H9 (cell line): ENCODE data around the gene HMBS. TPM values are rescaled to one million over a fixed set of nuclear protein-coding genes. Genes with fewer than 3 reads are reported as not detected.
A peak's percentile ranks its signal among the peaks of the same experiment; 100 is the strongest.
"Not testable (repeated sequence)": the region's sequence is repeated elsewhere in the genome, so short reads cannot be mapped to it uniquely, and the experiment has no call there.

Source experiments
- DNase-seq: peaks from one replicate; pipeline ENCODE4 v3.0.0-alpha.2; 2017
- H2AFZ ChIP-seq: one replicate; pipeline ENCODE4 v1.6.1; 2013; ENCODE audit warnings: mild to moderate bottlenecking, low read length, control low read depth, moderate library complexity
- H2AK5ac ChIP-seq: 2 replicates; pipeline ENCODE4 v1.6.1; 2013; ENCODE audit warnings: low read length, control low read depth, mixed read lengths; ENCODE audit not compliant: insufficient read length
- H2BK120ac ChIP-seq: one replicate; pipeline ENCODE4 v1.6.1; 2013; ENCODE audit warnings: low read depth, mild to moderate bottlenecking, low read length, control low read depth, inconsistent platforms; ENCODE audit not compliant: poor library complexity, severe bottlenecking
- H2BK12ac ChIP-seq: 2 replicates; pipeline ENCODE4 v1.6.1; 2013; ENCODE audit warnings: low read length, control low read depth, mixed read lengths, low read depth; ENCODE audit not compliant: insufficient read length
- H2BK15ac ChIP-seq: 2 replicates; pipeline ENCODE4 v1.6.1; 2013; ENCODE audit warnings: low read depth, low read length, control low read depth
- H2BK20ac ChIP-seq: one replicate; pipeline ENCODE4 v1.6.1; 2013; ENCODE audit warnings: low read depth, mild to moderate bottlenecking, low read length, control low read depth, inconsistent platforms; ENCODE audit not compliant: poor library complexity, severe bottlenecking
- H2BK5ac ChIP-seq: 2 replicates; pipeline ENCODE4 v1.6.1; 2013; ENCODE audit warnings: low read length, control low read depth, mixed read lengths; ENCODE audit not compliant: insufficient read length
- H3K14ac ChIP-seq: 2 replicates; pipeline ENCODE4 v1.6.1; 2013; ENCODE audit warnings: low read length, control low read depth; ENCODE audit not compliant: insufficient read depth
- H3K18ac ChIP-seq: 2 replicates; pipeline ENCODE4 v1.6.1; 2013; ENCODE audit warnings: low read depth, mild to moderate bottlenecking, mixed read lengths, low read length, control low read depth; ENCODE audit not compliant: insufficient read length
- H3K23ac ChIP-seq: 2 replicates; pipeline ENCODE4 v1.6.1; 2013; ENCODE audit warnings: low read length, control low read depth, mixed read lengths, low read depth; ENCODE audit not compliant: insufficient read length
- H3K23me2 ChIP-seq: 2 replicates; pipeline ENCODE4 v1.6.1; 2013; ENCODE audit warnings: low read depth, mild to moderate bottlenecking, mixed read lengths, low read length, control low read depth; ENCODE audit not compliant: insufficient read length, poor library complexity, severe bottlenecking
- H3K27ac ChIP-seq: 2 replicates; pipeline ENCODE4 v1.5.1; 2013; ENCODE audit warnings: low read length, control low read depth, mixed read lengths, low read depth; ENCODE audit not compliant: insufficient read length
- H3K27me3 ChIP-seq: 2 replicates; pipeline ENCODE4 v1.6.1; 2013; ENCODE audit warnings: low read length, control low read depth, inconsistent platforms; ENCODE audit not compliant: insufficient read depth
- H3K4ac ChIP-seq: 2 replicates; pipeline ENCODE4 v1.6.1; 2013; ENCODE audit warnings: low read depth, mild to moderate bottlenecking, control low read depth, inconsistent platforms, low read length, moderate library complexity
- H3K4me1 ChIP-seq: 2 replicates; pipeline ENCODE4 v1.6.1; 2013; ENCODE audit warnings: low read length, control low read depth, inconsistent platforms; ENCODE audit not compliant: insufficient read depth
- H3K4me2 ChIP-seq: 2 replicates; pipeline ENCODE4 v1.6.1; 2013; ENCODE audit warnings: low read length, control low read depth, mixed read lengths; ENCODE audit not compliant: insufficient read length, insufficient read depth
- H3K56ac ChIP-seq: 2 replicates; pipeline ENCODE4 v1.6.1; 2013; ENCODE audit warnings: low read depth, mild to moderate bottlenecking, mixed read lengths, low read length, control low read depth; ENCODE audit not compliant: insufficient read length
- H3K79me1 ChIP-seq: 2 replicates; pipeline ENCODE4 v1.6.1; 2013; ENCODE audit warnings: low read depth, mild to moderate bottlenecking, moderate library complexity, low read length, control low read depth, inconsistent platforms; ENCODE audit not compliant: insufficient read depth, poor library complexity, severe bottlenecking
- H3K79me2 ChIP-seq: 2 replicates; pipeline ENCODE4 v1.6.1; 2013; ENCODE audit warnings: low read length, control low read depth, inconsistent platforms; ENCODE audit not compliant: insufficient read depth
- H3K9ac ChIP-seq: 2 replicates; pipeline ENCODE4 v1.6.1; 2013; ENCODE audit warnings: low read length, control low read depth, mixed read lengths; ENCODE audit not compliant: insufficient read length; ENCODE audit errors: extremely low read depth
- H3K9me3 ChIP-seq: one replicate; pipeline ENCODE4 v1.6.1; 2013; ENCODE audit warnings: low read depth, low read length, inconsistent platforms; ENCODE audit not compliant: control insufficient read depth
- H3T11ph ChIP-seq: one replicate; pipeline ENCODE4 v1.6.1; 2013; ENCODE audit warnings: mild to moderate bottlenecking, low read length, control low read depth, inconsistent platforms
- H4K20me1 ChIP-seq: one replicate; pipeline ENCODE4 v1.6.1; 2013; ENCODE audit not compliant: control insufficient read depth, insufficient read length, insufficient read depth
- H4K5ac ChIP-seq: 2 replicates; pipeline ENCODE4 v1.6.1; 2013; ENCODE audit warnings: low read depth, mild to moderate bottlenecking, mixed read lengths, low read length, control low read depth; ENCODE audit not compliant: insufficient read length
- H4K8ac ChIP-seq: replicated peaks from 2 replicates; pipeline ENCODE4 v1.6.1; 2013; ENCODE audit warnings: low read length, control low read depth, mixed read lengths, low read depth; ENCODE audit not compliant: insufficient read length
- H4K91ac ChIP-seq: 2 replicates; pipeline ENCODE4 v1.6.1; 2013; ENCODE audit warnings: low read depth, mild to moderate bottlenecking, moderate library complexity, mixed read lengths, low read length, control low read depth; ENCODE audit not compliant: insufficient read length
- H3K27ac Mint-ChIP-seq, 3 experiments: 2 replicates in 2 of 3; 3 replicates in 1 of 3; pipeline ENCODE4 v1.8.0; 2020 to 2021; ENCODE audit warnings: mixed read lengths in 3 of 3, mild to moderate bottlenecking in 1 of 3, moderate library complexity in 1 of 3
- H3K27me3 Mint-ChIP-seq: 2 replicates; pipeline ENCODE4 v1.8.0; 2021; ENCODE audit warnings: low read depth, mild to moderate bottlenecking, moderate library complexity, mixed read lengths
- H3K36me3 Mint-ChIP-seq, 3 experiments: 2 replicates in 2 of 3; 3 replicates in 1 of 3; pipeline ENCODE4 v1.8.0; 2020 to 2021; ENCODE audit warnings: low read depth in 3 of 3, mixed read lengths in 3 of 3; ENCODE audit not compliant: insufficient read depth in 1 of 3
- H3K4me1 Mint-ChIP-seq, 2 experiments: 2 replicates each; pipeline ENCODE4 v1.8.0; 2020; ENCODE audit warnings: mixed read lengths in 2 of 2
- H3K4me3 Mint-ChIP-seq, 2 experiments: 2 replicates in 1 of 2; 3 replicates in 1 of 2; pipeline ENCODE4 v1.8.0; 2020 to 2021; ENCODE audit warnings: mild to moderate bottlenecking in 2 of 2, mixed read lengths in 2 of 2, moderate library complexity in 1 of 2
- H3K9me3 Mint-ChIP-seq, 2 experiments: 2 replicates in 1 of 2; 3 replicates in 1 of 2; pipeline ENCODE4 v1.8.0; 2020; ENCODE audit warnings: mild to moderate bottlenecking in 2 of 2, mixed read lengths in 2 of 2, moderate library complexity in 1 of 2
- WGBS: extraction: QIAGEN DNeasy Blood & Tissue Kit; methylation state at CpG from one replicate; pipeline ENCODE4 v1.1.7; 2013; ENCODE audit warnings: missing lambda C conversion rate, low lambda C conversion rate, mixed read lengths; ENCODE audit not compliant: insufficient read length; ENCODE audit errors: extremely low coverage; 5-methylcytosine and 5-hydroxymethylcytosine counted together
- total RNA-seq: library from RNA; stranded (reverse); gene quantifications from 2 replicates; pipeline ENCODE4 v1.2.1, GENCODE V29; 2021
- TF ChIP-seq, protein P1 (sequence below): fragments of 200-600 bp; sonication (generic); conservative IDR thresholded peaks from 3 replicates; pipeline ENCODE4 v1.8.0; 2021; ENCODE audit warnings: antibody characterized with exemption, mild to moderate bottlenecking

The HMBS gene
- total RNA-seq, 1 experiment from 2014 or later: 57.7 TPM

DNA sequence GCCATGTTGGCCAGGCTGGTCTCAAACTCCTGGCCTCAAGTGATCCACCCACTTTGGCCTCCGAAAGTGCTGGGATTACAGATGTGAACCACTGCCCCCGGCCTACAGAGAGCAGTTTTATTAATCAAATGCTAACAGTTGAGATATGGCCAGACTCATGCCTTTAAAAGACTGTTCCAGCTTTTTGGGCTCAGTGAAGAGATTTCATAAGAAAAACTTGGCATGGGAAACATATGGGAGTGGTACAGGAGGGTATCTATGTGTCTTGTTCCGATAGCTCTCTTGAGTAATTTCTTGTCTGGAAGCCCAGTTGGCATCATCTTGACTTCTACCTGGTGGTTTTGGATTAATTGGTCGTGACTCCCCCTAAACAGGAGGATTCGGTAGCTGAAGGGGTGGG is 45.8 kb upstream of the HMBS start:
- H3K9ac ChIP-seq: no peak overlapping the region
- H2BK15ac ChIP-seq: no peak overlapping the region
- no peak overlapping the region for H4K5ac ChIP-seq
- H3K4ac ChIP-seq: no peak overlapping the region
- Mint-ChIP-seq H3K36me3 (no peaks in the 10 kb centered on the region), H3K27ac (peak overlapping the region in 1 of 3 experiments; percentile 50; a peak in 3 of 7 replicates), H3K4me1 (peaks cover 13 to 14% of the 10 kb centered on the region in 2 experiments), H3K4me3 (no peak overlapping the region), H3K27me3 (no peaks in the 10 kb centered on the region), H3K9me3 (no peaks in the 10 kb centered on the region)
- no peaks in the 10 kb centered on the region for H4K20me1 ChIP-seq
- TF ChIP-seq, protein P1, sequence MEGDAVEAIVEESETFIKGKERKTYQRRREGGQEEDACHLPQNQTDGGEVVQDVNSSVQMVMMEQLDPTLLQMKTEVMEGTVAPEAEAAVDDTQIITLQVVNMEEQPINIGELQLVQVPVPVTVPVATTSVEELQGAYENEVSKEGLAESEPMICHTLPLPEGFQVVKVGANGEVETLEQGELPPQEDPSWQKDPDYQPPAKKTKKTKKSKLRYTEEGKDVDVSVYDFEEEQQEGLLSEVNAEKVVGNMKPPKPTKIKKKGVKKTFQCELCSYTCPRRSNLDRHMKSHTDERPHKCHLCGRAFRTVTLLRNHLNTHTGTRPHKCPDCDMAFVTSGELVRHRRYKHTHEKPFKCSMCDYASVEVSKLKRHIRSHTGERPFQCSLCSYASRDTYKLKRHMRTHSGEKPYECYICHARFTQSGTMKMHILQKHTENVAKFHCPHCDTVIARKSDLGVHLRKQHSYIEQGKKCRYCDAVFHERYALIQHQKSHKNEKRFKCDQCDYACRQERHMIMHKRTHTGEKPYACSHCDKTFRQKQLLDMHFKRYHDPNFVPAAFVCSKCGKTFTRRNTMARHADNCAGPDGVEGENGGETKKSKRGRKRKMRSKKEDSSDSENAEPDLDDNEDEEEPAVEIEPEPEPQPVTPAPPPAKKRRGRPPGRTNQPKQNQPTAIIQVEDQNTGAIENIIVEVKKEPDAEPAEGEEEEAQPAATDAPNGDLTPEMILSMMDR: no peak
- no peak overlapping the region for H3K14ac ChIP-seq
- H2BK20ac ChIP-seq: no peak overlapping the region
- no peak overlapping the region for H4K91ac ChIP-seq
- H3K9me3 ChIP-seq: no peaks in the 10 kb centered on the region
- no peaks in the 10 kb centered on the region for H3K27me3 ChIP-seq
- no peak overlapping the region for H3K18ac ChIP-seq
- no peak overlapping the region for H3K27ac ChIP-seq
- H3K4me2 ChIP-seq: no peak overlapping the region
- no peak for DNase-seq
- H2BK120ac ChIP-seq: no peak overlapping the region
- no peak overlapping the region for H3T11ph ChIP-seq
- no peaks in the 10 kb centered on the region for H3K79me1 ChIP-seq
- no peak overlapping the region for H3K56ac ChIP-seq
- no peak overlapping the region for H2BK5ac ChIP-seq
- no peak overlapping the region for H2AK5ac ChIP-seq
- no peaks in the 10 kb centered on the region for H3K4me1 ChIP-seq
- WGBS: no CpG with 5 or more reads among the region's 5 CpGs
- H3K23ac ChIP-seq: no peak overlapping the region
- H3K23me2 ChIP-seq: no peaks in the 10 kb centered on the region
- no peaks in the 10 kb centered on the region for H3K79me2 ChIP-seq
- H2AFZ ChIP-seq: peak overlapping the region; percentile 16
- no peak overlapping the region for H4K8ac ChIP-seq
- no peak overlapping the region for H2BK12ac ChIP-seq

DNA sequence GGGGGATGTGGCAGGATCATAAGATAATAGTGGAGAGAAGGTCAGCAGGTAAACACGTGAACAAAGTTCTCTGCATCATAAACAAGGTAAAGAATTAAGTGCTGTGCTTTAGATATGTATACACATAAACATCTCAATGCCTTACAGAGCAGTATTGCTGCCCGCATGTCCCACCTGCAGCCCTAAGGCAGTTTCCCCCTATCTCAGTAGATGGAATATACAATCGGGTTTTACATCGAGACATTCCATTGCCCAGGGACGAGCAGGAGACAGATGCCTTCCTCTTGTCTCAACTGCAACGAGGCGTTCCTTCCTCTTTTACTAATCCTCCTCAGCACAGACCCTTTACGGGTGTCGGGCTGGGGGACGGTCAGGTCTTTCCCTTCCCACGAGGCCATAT is 45.2 kb upstream of the HMBS start:
- H2BK12ac ChIP-seq, H2BK5ac ChIP-seq, H3K18ac ChIP-seq, H3K79me1 ChIP-seq, H3K27me3 Mint-ChIP-seq, H4K91ac ChIP-seq, H3K4ac ChIP-seq, H3K14ac ChIP-seq, H3K4me3 Mint-ChIP-seq, DNase-seq, H3K9me3 Mint-ChIP-seq, H3K36me3 Mint-ChIP-seq, H2AFZ ChIP-seq, H2BK20ac ChIP-seq, H3K9ac ChIP-seq, H2BK120ac ChIP-seq, H3K27me3 ChIP-seq, H3K79me2 ChIP-seq, H3K23ac ChIP-seq, H3T11ph ChIP-seq, H4K20me1 ChIP-seq, H3K23me2 ChIP-seq, H2AK5ac ChIP-seq, H4K5ac ChIP-seq, H3K27ac ChIP-seq, H3K4me1 ChIP-seq, H3K4me2 ChIP-seq, H3K9me3 ChIP-seq, H3K56ac ChIP-seq, H2BK15ac ChIP-seq, H4K8ac ChIP-seq: not testable (repeated sequence)
- H3K27ac Mint-ChIP-seq: peak overlapping the region in 1 of 3 experiments; percentile 50; a peak in 2 of 7 replicates
- H3K4me1 Mint-ChIP-seq: peaks cover 14 to 15% of the 10 kb centered on the region in 2 experiments
- WGBS: no CpG with 5 or more reads among the region's 11 CpGs
